ENCODE results near the gene UFSP1. TPM values are rescaled to one million over a fixed set of nuclear protein-coding genes. Genes with fewer than 3 reads are reported as not detected.

The UFSP1 gene
- total RNA-seq, 1 donor = 1.5 TPM

DNA sequence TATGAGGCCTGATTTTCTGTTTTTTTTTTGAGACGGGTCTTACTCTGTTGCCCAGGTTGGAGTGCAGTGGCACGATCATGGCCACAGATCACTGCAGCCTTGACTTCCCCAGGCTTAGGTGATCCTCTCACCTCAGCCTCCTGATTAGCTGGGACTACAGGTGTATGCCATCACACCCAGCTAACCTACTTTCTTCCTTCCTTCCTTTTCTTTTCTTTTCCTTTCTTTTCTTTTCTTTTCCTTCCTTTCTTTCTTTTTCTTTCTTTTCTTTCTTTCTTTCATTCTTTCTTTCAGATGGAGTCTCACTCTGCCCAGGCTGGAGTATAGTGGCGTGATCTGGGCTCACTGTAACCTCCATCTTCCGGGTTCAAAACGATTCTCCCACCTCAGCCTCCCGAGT, 10.8 kb downstream of the UFSP1 start:
- H3K9me3 ChIP-seq (ENCODE audit: low read depth, low read length) = no peaks in the 10 kb centered on the region
- H3K4me3 ChIP-seq (ENCODE audit: low read length) = no peak overlapping the region
- H3K27me3 ChIP-seq (ENCODE audit: insufficient read depth, low read length) = no peaks in the 10 kb centered on the region
- H3K4me1 ChIP-seq (ENCODE audit: insufficient read depth, low read length) = peaks cover 28% of the 10 kb centered on the region

DNA sequence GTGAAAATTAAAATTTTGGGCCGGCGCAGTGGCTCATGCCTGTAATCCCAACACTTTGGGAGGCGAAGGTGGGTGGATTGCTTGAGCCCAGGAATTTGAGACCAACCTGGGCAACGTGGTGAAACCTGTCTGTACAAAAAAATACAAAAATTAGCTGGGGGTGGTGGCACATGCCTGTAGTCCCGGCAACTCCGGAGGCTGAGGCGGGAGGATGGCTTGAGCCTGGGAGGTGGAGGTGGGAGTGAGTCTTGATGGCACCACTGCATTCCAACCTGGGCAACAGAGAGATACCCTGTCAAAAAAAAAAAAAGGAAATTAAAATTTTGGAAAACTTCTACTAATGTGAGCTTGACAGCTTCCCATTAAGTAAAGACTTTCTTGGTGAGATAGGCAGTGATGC, 11.5 kb downstream of the UFSP1 start:
- no peak overlapping the region for H3K4me3 ChIP-seq (ENCODE audit: low read length)
- H3K9me3 ChIP-seq (ENCODE audit: low read depth, low read length) = no peaks in the 10 kb centered on the region
- no peaks in the 10 kb centered on the region for H3K27me3 ChIP-seq (ENCODE audit: insufficient read depth, low read length)
- H3K4me1 ChIP-seq (ENCODE audit: insufficient read depth, low read length) = peaks cover 28% of the 10 kb centered on the region

DNA sequence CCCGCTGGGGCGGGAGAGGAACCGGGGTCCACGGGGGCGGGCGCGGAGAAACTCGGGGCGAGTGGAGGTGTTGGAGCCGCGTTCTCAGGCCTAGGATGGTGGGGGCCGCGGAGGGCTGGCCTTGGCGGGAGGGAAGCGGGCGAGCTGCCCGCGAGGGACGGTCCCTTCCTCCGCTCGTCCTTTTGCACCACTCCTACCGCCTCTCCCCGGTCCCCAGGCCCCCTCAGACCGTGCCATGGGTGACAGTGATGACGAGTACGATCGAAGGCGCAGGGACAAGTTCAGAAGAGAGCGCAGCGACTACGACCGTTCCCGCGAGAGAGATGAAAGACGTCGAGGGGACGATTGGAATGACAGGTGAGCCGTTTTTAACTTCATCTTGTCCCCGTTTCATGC, 14.2 kb downstream of the UFSP1 start:
- Histone ChIP-seq H3K9me3 (ENCODE audit: low read depth, low read length) (no peaks in the 10 kb centered on the region), H3K4me3 (ENCODE audit: low read length) (peak overlapping the region; percentile 63), H3K4me1 (ENCODE audit: insufficient read depth, low read length) (peaks cover 28% of the 10 kb centered on the region), H3K27me3 (ENCODE audit: insufficient read depth, low read length) (no peaks in the 10 kb centered on the region)

DNA sequence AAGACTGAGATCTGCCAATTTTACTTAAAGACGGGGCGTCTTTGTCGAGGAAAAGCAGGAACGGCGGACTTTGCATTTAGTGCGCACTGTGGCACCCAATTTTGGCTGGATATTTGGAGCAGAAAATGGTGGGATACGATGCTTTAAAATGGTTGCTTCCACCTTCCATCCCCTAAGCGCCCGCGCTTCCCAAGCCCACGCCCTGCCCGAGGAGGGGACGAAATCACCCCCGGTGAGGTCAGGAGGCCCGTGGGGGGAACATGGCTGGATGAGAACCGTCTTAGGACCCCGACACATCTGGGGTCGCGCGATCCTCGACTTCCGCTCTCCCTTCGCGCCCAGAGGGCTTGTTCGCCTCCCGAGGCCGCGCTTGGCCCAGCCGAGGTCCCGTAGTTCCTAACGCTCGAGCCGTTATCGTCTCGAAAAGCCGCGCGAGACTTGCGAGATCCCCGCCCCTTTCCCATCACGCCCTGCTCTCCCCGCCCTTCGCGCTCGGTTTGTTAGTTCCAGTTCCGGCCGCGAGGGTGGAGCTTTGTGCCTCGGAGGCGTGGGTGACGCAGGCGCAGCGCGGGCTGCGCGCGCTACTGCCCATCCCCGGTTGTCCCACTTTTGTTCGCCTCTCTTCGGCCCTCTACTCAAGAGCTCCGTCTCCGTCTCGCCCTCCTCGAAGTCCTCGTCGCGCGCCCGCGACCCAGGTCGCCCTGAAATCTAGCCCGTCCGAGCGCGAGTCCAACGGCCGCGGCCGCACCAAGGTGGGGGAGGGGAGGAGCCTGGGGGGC, 14.7 kb downstream of the UFSP1 start, which contains the start of gene SRRT:
TSS of gene SRRT (plus strand) at position 527 of the 779 bp plus-strand sequence. CDS start 488 bp downstream, outside the sequence.
- Histone ChIP-seq H3K27me3 (ENCODE audit: insufficient read depth, low read length) (no peaks in the 10 kb centered on the region), H3K9me3 (ENCODE audit: low read depth, low read length) (no peaks in the 10 kb centered on the region), H3K4me1 (ENCODE audit: insufficient read depth, low read length) (peaks cover 28% of the 10 kb centered on the region), H3K4me3 (ENCODE audit: low read length) (peak within 1 kb of the TSS; percentile 63)

DNA sequence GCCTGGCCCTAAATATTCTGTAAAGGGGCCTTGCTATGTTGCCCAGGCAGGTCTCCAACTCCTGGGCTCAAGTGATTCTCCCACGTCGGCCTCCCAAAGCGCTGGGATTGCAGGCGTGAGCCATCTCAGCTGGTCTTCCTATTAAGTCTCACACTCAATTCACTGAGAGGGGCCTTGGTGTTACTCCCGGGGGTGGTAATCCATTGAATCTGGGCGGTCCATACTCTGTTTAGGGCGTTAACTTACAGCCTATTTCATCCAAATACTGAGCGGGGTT, 15.3 kb downstream of the UFSP1 start:
- H3K9me3 ChIP-seq (ENCODE audit: low read depth, low read length) = no peaks in the 10 kb centered on the region
- peak overlapping the region; percentile 63 for H3K4me3 ChIP-seq (ENCODE audit: low read length)
- H3K27me3 ChIP-seq (ENCODE audit: insufficient read depth, low read length) = no peaks in the 10 kb centered on the region
- H3K4me1 ChIP-seq (ENCODE audit: insufficient read depth, low read length) = peaks cover 28% of the 10 kb centered on the region

DNA sequence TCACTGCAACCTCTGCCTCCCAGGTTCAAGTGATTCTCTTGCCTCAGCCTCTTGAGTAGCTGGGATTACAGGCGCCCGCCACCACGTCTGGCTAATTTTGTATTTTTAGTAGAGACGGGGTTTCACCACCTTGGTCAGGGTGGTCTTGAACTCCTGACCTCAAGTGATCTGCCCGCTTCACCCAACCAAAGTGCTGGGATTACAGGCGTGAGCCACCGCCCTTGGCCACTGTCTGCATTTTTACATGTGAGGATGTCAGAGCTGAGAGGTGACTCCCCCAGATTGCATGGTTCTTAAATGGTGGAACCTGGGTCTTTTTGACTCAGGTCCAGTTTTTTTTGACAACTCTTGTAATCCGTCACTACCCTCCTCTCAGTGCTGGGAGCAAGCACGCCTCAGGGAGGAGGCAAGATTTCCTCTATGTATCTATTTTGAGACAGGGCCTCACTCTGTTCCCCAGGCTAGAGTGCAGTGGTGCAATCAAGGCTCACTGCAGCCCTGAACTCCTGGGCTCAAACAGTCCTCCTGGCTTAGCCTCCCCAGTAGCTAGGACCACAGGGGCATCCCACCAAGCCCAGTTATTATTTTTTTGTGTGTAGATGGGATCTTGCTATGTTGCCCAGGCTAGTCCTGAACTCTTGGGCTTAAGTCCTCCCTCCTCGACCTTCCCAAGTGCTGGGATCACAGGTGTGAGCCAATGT, 15.8 kb downstream of the UFSP1 start:
- no peak overlapping the region for H3K4me3 ChIP-seq (ENCODE audit: low read length)
- H3K4me1 ChIP-seq (ENCODE audit: insufficient read depth, low read length) = peaks cover 28% of the 10 kb centered on the region
- no peaks in the 10 kb centered on the region for H3K9me3 ChIP-seq (ENCODE audit: low read depth, low read length)
- H3K27me3 ChIP-seq (ENCODE audit: insufficient read depth, low read length) = no peaks in the 10 kb centered on the region

DNA sequence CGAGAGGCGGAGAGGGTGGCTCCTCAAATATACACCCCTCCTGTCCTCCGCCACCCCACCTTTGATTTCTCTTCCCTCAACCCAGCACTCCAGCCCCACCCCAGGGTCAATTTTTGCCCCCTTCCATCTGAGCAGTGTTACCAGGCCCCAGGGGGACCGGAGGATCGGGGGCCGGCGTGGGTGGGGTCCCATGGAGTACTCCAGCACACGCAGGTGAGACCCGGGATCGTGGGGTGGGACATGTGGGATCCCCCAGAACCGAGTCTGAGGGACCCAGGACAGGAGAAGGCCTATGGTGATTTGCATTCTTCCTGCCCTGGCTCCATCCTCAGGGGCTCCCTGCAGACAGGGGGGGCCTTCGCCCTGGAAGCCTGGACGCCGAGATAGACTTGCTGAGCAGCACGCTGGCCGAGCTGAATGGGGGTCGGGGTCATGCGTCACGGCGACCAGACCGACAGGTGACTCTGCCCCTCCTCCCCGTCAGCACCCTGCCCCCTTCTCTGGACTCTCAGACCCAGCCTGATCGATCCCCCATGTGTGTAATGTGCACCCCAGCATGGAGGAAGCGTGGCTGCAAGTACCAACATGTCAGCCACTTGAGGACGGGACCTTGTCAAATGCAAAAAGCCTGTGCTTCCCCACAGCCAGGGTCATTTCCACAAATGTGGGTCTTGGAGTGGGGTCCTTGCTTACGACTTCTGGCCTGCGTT, 21.6 kb downstream of the UFSP1 start:
- no peaks in the 10 kb centered on the region for H3K27me3 ChIP-seq (ENCODE audit: insufficient read depth, low read length)
- peak overlapping the region; percentile 39 for H3K4me3 ChIP-seq (ENCODE audit: low read length)
- H3K4me1 ChIP-seq (ENCODE audit: insufficient read depth, low read length) = peaks cover 26% of the 10 kb centered on the region
- H3K9me3 ChIP-seq (ENCODE audit: low read depth, low read length) = no peaks in the 10 kb centered on the region

DNA sequence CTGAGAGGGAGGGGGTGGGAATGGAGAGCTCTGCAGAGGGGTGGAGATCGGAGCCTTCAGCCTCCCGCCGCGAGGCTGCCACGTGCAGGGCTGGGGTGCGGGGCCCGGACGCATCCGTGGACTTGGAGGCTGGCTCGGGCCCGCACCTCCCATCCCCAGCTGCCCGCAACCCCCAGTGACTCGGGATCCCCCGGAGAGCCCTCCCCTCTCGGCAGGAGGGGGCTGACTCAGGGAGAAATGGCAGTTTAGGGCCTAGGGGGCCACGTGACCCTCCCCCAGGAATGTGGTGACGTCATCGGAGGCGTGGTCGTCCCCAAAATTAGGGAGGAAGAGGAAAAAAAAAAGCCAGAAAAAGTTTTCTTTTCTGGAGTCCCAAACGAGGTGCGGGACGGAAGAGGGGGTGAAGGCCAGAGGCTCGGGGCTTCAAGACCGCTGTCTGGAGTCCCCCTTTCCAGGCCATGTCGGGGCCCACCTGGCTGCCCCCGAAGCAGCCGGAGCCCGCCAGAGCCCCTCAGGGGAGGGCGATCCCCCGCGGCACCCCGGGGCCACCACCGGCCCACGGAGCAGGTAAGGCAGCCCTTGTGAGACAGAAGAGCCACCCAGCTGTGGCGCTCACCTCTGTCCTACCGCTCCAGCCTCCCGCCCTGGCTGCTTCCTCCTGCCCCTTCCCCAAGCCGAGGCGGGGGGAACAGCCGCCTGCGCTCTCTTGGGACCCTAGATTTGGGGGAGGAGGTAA, 22.3 kb downstream of the UFSP1 start, which contains the start of gene TRIP6:
TSS of gene TRIP6 (plus strand) at position 348 of the 736 bp plus-strand sequence. CDS start at position 459, 111 bp downstream.
- Histone ChIP-seq H3K27me3 (ENCODE audit: insufficient read depth, low read length) (no peaks in the 10 kb centered on the region), H3K4me3 (ENCODE audit: low read length) (peak within 1 kb of the TSS; percentile 39), H3K9me3 (ENCODE audit: low read depth, low read length) (no peaks in the 10 kb centered on the region), H3K4me1 (ENCODE audit: insufficient read depth, low read length) (peaks cover 26% of the 10 kb centered on the region)

DNA sequence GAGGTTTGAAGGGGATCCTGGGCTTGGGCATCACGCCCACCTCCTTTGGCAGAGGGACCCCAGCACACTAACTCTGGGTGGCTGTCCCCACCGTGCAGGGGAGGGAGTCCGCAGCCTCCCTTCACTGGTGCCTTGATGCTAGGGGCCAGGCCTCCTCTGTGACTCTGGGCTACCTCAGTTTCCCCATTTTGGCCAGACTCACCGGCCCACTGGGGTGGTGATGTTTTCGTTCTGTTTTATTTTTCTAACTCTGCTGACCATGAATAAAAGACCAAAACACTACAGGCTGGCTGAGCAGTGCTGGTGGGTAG, 22.8 kb downstream of the UFSP1 start:
- H3K4me3 ChIP-seq (ENCODE audit: low read length) = no peak overlapping the region
- no peaks in the 10 kb centered on the region for H3K27me3 ChIP-seq (ENCODE audit: insufficient read depth, low read length)
- H3K9me3 ChIP-seq (ENCODE audit: low read depth, low read length) = no peaks in the 10 kb centered on the region
- H3K4me1 ChIP-seq (ENCODE audit: insufficient read depth, low read length) = peaks cover 26% of the 10 kb centered on the region

DNA sequence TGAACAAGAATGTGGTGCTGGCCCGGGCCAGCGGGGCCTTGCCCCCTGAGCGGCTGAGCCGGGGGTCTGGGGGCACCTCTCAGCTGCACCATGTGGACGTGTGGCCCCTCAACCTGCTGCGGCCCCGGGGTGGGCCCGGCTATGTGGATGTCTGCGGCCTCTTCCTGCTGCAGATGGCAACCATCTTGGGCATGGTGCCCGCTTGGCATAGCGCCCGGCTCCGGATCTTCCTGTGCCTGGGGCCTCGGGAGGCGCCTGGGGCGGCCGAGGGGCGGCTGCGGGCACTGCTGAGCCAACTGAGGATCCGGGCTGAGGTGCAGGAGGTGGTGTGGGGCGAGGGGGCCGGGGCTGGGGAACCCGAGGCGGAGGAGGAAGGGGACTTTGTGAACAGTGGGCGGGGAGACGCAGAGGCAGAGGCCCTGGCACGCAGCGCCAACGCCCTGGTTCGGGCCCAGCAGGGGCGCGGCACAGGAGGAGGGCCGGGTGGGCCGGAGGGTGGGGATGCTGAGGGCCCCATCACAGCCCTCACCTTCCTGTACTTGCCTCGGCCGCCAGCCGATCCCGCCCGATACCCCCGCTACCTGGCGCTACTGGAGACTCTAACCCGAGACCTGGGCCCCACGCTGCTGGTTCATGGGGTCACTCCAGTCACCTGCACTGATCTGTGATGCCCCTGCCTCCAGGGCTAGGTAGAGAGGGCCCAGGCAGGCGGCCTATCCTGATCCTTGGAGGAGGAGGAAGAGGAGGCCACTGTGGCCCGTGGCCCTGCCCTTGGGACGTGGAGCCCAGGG, 23.4 kb downstream of the UFSP1 start:
- H3K4me1 ChIP-seq (ENCODE audit: insufficient read depth, low read length) = peaks cover 26% of the 10 kb centered on the region
- no peaks in the 10 kb centered on the region for H3K27me3 ChIP-seq (ENCODE audit: insufficient read depth, low read length)
- no peaks in the 10 kb centered on the region for H3K9me3 ChIP-seq (ENCODE audit: low read depth, low read length)
- no peak overlapping the region for H3K4me3 ChIP-seq (ENCODE audit: low read length)

DNA sequence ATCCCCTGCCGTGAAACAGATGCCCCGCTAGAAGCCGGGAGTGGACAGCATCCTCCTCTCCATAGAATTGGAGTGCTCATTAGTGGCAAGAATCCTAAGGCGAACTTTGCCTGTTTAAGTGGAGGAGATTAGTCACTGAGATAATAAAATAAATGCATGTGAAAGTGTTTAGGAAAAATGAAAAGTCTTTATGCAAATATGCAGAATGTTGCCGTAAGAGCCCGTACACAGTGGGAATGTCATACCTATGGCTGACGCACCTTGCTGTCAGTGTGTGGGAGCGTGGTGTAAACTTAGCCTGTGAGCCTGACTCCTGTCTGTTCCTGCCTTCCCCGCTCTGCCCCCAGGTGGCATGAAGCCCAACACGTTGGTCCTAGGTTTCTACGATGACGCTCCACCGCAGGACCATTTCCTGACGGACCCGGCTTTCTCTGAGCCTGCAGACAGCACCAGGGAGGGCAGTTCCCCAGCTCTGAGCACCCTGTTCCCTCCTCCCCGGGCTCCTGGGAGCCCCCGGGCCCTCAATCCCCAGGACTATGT, 24.1 kb downstream of the UFSP1 start:
- Histone ChIP-seq H3K4me1 (ENCODE audit: insufficient read depth, low read length) (peaks cover 26% of the 10 kb centered on the region), H3K4me3 (ENCODE audit: low read length) (no peak overlapping the region), H3K27me3 (ENCODE audit: insufficient read depth, low read length) (no peaks in the 10 kb centered on the region), H3K9me3 (ENCODE audit: low read depth, low read length) (no peaks in the 10 kb centered on the region)

DNA sequence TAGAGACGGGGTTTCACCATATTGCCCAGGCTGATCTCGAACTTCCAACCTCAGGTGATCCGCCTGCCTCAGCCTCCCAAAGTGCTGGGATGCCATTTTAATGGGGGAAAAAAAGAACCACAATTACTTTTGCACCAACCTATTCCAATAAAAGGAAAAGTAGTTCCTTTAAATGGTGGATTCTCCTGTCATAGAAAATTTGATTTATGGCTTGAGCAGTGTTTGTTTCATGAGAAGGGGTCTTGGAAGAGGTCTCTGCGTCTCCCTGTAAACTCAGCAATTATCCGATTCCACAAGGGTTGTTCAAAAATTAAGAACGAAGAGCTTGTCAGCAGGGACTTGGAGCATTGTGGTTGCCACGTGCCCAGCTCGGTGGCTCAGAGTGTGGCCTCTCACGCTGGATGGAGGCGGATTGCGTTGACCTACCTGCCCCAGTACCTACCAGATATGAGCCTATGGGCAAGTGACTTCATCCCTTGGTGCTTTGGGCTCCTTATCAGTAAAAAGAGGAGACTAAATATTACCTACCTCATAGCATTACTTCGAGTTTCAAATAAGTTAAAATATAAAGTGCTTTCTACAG, 25.2 kb downstream of the UFSP1 start:
- Histone ChIP-seq H3K9me3 (ENCODE audit: low read depth, low read length) (no peaks in the 10 kb centered on the region), H3K27me3 (ENCODE audit: insufficient read depth, low read length) (no peaks in the 10 kb centered on the region), H3K4me1 (ENCODE audit: insufficient read depth, low read length) (peaks cover 26% of the 10 kb centered on the region), H3K4me3 (ENCODE audit: low read length) (no peak overlapping the region)

DNA sequence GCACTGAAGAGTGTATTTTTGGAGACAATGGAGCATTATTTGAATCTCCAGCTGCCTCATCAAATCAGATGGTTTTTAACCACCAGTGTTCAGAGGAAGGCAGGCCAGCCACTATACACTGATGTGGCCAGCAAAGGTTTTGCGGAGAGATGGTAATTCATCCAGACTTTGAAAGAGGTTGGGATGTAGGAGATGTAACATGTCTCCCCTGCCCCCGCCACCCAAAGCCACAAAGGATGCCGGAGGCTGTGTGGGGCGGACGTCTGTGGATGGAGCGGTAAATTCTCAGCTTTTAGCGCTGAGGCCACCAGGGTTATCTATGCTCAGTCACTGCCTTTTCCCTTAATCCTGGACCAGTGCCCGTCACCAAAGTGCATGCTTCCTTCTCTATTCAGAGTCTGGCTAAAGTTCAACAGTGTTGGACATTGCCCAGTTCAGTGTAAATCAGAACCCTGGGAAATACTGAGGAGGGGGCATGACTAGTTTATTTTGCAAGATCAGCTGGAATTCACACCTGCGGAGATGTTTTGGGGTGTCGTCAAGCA, 26.0 kb downstream of the UFSP1 start:
- H3K4me1 ChIP-seq (ENCODE audit: insufficient read depth, low read length) = peaks cover 26% of the 10 kb centered on the region
- H3K9me3 ChIP-seq (ENCODE audit: low read depth, low read length) = no peaks in the 10 kb centered on the region
- no peaks in the 10 kb centered on the region for H3K27me3 ChIP-seq (ENCODE audit: insufficient read depth, low read length)
- H3K4me3 ChIP-seq (ENCODE audit: low read length) = no peak overlapping the region

DNA sequence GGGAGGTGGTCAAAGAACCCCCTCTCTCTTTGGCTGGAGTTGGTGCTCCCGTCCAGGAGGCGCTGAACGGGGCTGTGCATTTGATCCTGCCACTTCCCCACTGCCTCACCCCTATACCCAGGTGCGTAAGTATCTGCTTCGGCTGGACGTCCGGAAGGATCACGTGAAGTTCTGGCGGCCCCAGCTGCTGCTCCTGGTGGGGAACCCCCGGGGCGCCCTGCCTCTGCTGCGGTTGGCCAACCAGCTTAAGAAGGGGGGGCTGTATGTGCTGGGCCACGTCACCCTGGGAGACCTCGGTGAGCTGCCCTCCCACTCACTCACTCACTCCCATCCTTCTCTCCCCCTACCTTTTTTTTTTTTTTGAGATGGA, 27.9 kb downstream of the UFSP1 start:
- Histone ChIP-seq H3K9me3 (ENCODE audit: low read depth, low read length) (no peaks in the 10 kb centered on the region), H3K4me3 (ENCODE audit: low read length) (no peak overlapping the region), H3K27me3 (ENCODE audit: insufficient read depth, low read length) (no peaks in the 10 kb centered on the region), H3K4me1 (ENCODE audit: insufficient read depth, low read length) (peaks cover 16% of the 10 kb centered on the region)
